HG03460 (cell line): ENCODE data around the gene MR1.

Experiments
- ATAC-seq: cut with Tn5 transposase; IDR thresholded peaks from one replicate; pipeline ENCODE4 v1.9.1; 2021; ENCODE audit not compliant: unreplicated experiment

The MR1 gene

DNA sequence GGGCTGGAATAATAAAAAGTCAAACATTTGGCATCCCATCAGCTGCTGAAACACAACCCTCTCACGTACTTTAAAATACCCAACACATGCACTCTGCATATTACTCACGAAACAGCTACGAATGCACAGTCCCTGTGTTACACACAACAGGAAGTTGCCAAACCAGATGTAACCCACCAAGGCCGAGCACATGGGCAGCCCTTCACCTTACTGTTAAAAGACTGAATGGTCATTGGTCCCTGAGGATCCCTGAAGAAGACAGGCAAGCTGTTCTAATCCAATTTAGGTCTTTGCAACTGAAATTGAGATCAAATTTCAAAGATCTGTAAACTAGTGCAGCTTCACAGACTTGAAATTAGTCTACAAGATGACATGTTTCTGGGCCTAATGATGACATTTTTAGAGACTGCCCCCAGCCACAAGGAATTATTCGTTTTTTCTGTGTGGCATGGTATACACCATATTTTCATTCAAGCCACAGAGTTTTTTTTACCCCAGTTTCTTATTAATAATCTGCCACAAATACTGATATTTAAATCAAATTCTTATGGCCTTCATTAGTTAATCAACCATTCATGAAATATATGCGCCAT, 29.1 kb downstream of the MR1 start:
- peak; percentile 65 for ATAC-seq

DNA sequence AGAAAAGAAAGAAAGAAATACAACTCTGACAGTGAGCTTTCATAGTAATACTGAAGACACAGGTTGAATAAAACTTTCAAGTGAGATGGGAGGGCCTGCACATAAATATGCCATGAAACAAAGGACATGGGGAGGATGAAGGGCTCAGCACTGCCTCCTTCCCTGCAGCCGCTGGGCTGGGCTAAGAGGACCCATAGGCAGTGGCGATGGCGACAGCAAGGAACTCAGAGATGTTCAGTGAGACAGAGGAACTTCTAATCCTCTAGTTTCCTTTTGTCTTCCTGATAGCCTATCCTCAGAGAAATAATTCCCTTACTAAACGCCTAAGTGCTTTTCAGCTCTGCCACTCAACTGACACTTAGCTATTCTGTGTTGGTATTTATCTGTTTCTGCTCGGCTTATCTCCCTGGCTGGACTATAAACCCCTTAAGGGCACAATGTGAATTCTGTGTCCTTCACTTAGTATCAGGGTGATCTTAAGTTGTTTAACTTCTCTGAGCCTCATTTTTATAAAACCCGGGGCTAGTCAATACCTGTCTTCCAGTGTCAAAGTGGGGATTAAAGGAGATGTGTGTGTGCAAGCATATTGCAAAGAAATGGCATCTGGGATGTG, 30.3 kb downstream of the MR1 start:
- ATAC-seq, result no peak

DNA sequence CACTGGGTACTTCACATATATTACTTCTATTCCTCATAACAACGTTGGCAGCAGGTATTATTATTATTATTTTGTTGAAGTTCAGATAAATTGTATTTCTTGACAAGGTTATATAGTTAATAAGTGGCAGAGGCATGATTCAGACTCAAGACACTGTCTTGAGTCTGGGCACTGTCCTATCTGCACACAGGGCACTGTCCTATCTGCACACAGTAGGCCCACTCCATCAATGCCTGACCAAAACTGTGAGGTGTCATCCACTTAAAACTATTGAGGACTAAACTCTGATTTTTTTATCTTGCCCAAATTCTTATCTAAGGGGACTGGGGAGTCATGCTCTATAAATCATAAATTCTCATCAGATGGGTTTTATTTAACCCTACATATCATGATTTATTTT, 30.9 kb downstream of the MR1 start:
- no peak for ATAC-seq

DNA sequence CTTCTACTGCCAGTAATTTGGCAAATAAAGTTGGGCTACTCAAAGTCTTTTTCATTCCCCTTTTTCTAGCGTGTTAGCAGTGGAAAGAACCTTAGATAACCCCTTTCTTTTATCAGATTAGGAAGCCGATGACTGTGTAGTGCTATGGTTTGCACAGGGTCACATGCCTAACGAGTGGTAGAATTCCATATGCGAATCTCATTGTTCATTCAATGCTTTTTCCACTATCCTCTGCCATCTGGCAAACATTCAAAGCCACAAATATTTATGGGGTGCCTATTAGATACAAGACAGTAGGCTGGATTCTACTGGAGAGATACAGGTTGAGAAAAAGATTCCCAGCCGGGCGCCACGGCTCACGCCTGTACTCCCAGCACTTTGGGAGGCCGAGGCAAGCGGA, 39.9 kb downstream of the MR1 start:
- no peak for ATAC-seq

DNA sequence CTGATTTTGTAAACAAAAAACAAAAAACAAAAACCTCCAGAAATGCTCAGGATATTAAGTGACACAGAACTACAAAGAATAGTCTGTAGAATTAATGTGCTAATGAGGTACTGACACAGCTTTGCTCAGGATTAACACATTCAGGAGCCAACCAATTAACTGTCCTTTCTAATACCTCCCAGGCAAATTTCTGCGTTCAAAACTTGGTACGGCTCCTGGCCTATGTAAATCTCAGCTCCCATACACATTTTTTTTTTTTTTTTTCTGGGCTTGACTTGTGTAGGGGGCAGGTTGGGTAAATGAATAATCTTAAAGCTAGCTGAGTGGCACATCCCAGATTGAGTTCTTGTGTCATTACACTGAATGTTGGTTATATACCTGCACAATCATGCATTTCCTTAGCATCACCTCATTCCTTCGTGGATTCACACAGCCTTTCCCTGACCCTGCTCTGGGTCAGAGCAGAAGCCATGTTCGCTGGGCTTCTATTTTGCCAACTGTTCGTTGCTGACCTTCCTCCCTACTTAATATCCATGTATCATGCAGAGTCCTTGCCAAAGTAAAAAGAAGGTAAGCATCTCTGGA, 42.1 kb downstream of the MR1 start:
- no peak for ATAC-seq

DNA sequence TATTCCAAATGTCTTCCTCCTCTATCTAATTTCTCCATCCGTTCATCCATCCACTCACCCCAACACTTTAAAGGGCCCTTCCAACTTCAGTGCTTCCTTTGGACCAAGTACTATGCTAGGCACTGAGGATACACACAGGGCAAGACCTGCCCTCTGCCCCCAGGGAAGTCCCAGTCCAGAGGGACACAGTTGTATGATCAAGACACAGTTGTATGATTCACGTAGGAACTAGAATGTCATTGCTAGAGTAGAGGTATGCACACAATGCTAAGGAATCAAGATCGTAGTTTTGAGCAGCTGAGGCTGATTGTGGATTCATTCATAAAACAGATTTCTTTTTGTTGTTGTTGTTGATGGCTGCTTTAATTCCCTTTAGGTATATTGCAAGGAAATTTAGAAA, 43.1 kb downstream of the MR1 start:
- ATAC-seq, result no peak

DNA sequence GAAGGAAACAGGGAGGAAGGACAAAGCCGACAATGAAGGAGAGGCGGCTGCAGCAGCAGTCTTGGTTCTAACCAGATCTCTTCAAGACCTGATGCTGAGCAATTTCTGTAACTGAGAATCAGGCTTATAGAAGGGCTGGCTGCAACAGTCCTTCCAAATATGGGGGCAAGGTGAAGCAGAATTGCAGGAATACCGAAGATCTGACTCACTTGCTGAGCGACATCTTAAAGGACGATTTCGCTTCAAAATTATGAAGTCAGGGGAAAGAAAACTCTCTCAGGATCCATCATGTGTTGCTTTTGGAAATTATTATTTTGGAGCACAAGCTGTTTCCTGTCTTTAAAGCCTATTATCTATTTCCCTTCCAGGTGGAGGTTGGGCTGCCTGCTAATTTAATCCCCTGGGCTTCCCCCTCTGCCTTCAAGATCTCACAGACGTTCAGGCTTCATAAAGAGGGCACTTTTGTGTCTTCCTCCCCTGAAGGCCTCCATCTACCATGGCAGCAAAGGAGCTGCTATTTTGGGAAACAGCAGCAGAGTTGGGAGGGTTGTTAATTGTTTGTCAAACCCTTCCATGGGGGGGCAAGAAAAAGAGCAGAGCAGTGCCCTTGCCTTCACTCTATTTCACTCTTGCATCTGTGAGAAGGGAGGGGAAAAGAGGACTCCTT, 43.9 kb downstream of the MR1 start:
- no peak for ATAC-seq

DNA sequence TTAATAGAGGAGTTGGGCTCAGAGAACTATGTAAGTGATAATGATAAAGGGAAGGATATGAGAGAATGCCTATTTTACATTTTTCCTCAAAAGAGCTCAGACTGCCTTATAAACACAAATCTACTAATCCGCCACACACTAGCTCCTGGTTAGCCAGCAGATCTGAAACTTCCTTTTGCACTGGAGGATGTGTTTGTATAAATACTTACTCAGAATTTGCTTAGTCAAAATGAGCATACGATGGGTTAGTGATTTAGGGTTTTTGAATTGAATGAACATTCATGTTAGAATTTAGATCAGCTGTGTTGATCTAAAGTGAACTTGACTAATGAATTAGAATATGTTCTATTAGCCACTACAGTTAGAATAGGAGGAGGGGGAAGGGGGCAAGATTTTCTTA, 45.6 kb downstream of the MR1 start:
- ATAC-seq, result no peak

DNA sequence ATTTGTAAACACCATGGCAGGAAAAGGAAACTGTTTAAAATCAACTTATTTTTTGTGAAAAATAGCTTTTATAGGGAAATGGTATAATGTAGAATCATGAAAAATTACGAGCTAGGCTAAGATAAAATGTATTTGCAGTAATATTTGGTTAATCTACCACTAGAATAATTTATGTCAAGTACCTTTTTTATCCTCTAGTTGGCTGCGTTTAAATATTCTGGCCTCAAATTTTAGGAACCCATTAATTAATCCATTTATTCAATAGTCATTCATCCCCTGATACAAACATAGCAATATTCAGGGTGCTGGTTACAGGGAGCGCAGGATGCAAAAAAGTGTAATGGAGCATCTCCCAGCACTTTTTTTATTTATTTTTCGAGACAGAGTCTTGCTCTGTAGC, 46.1 kb downstream of the MR1 start:
- ATAC-seq, result no peak

DNA sequence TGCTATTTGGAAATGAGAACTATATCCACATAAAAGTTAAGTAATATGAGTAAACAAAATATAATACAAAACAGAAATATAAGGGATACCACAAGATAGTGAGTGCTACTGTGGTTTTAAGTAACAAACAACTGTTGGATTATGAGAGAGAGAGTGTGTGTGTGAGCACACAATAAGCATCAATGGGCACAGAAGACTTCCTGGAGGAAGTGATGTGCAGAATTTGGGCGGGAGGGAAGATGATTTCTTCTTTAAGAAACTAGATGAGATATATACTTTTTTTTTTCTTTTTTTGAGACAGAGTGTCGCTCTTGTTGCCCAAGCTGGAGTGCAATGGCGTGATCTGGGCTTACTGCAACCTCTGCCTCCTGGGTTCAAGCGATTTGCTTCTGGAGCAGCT, 46.8 kb downstream of the MR1 start:
- no peak for ATAC-seq

DNA sequence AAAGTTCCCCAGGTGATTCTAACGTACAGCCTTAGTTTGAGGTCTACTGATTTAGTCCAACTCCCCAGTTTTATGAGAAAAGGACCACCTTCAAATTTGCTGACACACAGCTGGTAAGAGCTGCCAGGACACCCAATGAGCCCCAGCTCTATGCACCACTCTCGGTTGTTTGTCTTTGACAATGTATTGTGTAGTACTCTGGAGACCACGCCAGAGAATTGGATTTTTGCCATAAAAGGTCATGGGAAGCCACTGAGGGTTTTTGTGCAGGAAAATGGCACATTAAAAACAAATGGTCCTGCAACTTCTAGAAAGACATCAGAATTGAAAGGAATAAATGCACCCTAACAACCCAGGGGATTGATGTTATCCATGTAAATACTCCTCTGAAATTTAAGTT, 47.6 kb downstream of the MR1 start:
- no peak for ATAC-seq

DNA sequence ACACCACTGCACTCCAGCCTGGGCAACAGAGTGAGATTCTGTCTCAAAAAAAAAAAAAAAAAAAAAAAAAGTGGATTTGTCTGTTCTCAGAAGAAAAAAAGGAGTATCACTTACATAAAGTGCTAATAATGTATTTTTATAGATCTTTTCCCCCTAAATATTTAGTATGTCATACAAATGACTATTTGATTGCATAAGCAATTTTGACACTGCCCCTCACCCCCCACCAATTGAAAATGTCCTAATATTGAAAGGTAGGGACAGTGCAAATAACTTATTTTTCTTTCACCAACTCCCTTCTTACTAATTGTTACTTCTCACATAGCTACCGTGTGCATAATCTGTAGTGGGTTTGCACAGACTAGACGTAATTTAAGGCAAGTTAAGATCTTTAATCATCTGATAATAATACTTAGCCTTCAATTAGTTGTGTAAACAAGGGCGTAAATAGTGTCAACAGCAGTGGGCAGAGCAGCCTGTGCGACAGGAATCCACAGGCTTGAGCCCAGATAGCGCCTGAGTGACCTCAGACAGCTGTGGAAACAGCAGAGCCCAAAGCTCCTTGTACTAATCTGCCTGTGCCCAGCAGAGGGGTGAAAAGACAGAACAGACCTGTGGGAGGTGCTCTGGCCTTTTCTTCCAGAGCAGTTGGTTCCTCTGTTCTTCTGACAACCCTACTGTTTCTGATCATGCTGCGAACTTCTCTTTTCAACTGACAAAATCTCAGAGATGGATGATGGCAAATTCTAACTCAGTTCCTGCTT, 50.2 kb downstream of the MR1 start:
- ATAC-seq, result peak; percentile 39

DNA sequence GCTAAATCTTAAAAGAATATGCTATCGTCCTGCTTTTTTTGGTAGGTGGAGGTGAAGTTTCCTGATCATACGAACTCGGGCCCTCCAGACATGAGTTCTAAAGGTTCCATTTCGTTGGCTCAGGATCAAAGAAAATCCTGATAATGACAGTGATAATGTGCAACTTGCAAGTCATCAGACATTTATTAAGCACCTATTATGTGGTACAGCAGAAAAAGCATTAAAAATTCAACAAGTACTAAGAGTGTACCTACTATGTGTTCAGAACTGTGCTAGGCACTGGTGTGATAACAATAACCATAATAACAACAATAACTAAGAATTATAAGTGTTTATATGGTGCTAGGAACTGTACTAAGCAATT, 50.8 kb downstream of the MR1 start:
- ATAC-seq, result no peak

DNA sequence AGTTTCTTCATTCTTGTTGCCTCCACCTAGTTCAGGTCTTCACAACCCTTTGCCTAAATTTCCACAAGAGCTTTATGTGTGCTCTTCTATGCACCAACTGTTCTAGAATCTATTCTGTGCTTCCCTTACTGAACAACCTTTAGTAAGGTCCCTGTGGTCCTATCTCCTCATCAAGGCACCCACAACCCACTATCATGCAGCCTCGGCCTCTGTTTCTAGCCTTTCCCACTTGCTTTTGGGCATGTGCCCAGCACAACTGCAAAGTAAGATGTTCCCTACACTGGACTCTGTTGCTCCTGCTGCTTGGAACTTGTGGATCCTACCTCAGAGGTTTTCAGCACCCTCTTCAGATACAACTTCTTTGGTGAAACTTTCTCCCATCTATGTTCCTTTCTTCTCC, 52.3 kb downstream of the MR1 start:
- ATAC-seq, result no peak

DNA sequence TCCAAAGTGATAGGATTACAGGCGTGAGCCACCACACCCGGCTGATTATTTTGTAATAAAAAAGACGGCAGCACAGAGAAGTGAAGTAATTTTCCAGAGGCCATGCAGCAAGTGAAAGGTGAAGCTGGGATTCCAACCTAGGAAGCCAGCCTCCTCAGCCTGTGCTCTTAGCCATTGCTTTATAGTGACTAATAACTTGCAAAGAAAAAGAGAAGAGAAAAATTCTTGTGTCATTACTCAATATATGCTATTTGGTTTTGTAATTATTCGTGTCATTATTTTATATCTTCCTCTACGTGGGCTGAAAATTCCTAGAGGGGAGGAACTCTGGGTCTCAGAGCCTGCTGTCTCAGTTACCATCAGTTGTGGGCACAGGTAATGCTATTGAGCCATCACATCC, 53.1 kb downstream of the MR1 start:
- no peak for ATAC-seq

DNA sequence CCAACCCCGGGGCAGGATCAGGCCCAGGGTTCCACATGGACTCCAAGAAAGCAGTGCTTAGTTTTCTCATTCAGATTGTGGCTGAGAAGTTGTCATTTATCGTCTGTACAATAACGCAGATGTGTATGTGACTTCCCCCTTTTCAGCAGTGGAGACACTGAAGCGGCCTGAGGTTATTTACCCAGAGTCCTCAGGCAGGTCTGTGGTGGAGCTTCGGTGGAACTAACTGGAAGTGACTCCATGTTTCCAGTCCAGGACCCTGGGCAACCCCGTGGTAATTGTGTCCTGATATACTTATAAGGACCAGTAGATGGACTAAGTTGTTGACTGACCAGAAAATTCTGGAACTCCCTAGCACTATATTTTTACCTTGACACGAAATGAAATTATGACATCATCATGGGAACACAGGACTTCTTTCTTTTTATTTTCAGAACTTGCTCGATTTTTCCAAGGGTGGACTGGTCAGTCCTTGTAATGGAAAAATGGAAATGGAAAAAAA, 53.7 kb downstream of the MR1 start:
- no peak for ATAC-seq

DNA sequence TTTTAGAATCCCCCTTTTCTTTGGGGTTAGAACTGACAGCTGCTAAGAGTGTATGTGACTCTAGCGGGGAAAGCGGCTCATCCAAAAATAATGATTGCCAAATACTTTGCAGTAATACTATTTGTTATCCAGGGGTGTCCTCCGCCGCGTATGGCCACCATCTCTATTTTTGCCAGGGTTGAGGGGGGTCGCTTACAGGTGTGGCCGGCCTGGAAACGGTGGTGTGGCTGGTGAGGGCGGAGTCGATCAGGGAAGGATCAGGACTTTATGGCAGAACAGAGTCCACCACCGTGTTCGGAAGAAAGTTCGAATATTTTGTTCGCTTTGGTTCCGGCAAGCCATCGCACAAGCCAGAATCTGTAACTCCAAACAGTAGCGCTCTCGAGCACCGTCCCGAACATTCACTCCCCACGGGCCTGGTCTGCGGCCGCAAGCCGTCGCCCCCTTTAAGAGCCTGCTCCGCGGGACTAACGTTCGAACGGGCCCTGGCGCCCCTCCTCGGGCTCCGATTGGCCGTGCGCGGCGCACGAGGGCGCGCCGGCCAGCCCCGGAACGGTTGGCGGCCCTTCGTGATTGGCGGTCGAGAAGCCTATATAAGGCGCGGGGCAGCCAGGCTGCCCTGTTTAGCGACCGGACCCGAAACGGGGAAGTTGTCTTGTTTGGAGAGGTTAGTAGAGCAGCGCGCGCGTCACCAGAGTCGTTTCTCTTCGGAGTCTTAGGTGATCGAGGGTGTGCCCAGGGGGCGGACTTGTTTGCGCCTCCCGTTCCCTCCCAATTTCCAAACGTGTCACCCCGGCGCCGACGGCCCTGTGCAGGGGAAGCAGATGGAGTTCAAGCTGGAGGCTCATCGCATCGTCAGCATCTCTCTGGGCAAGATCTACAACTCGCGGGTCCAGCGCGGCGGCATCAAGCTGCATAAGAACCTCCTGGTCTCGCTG, 54.6 kb downstream of the MR1 start, which contains the start of gene IER5:
Gene IER5, plus strand, starts transcription at position 622 of the 938 bp plus-strand sequence. Its CDS starts 203 bp downstream, at position 825.
- ATAC-seq, result peak; percentile 57

DNA sequence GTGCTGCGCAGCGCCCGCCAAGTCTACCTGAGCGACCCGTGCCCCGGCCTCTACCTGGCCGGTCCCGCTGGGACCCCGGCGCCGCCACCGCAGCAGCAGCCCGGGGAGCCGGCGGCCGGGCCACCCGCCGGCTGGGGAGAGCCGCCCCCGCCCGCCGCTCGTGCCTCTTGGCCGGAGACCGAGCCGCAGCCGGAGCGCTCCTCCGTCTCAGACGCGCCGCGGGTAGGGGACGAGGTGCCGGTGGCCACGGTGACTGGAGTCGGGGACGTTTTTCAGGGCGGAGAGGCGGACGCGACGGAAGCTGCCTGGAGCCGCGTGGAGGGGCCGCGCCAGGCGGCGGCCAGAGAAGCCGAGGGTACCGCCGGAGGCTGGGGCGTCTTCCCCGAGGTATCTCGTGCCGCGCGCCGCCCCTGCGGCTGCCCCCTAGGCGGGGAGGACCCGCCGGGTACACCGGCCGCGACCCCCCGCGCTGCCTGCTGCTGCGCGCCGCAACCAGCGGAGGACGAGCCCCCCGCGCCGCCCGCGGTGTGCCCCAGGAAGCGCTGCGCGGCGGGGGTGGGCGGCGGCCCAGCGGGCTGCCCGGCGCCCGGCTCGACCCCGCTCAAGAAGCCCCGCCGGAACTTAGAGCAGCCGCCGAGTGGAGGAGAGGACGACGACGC, 55.4 kb downstream of the MR1 start:
- peak; percentile 4 for ATAC-seq

DNA sequence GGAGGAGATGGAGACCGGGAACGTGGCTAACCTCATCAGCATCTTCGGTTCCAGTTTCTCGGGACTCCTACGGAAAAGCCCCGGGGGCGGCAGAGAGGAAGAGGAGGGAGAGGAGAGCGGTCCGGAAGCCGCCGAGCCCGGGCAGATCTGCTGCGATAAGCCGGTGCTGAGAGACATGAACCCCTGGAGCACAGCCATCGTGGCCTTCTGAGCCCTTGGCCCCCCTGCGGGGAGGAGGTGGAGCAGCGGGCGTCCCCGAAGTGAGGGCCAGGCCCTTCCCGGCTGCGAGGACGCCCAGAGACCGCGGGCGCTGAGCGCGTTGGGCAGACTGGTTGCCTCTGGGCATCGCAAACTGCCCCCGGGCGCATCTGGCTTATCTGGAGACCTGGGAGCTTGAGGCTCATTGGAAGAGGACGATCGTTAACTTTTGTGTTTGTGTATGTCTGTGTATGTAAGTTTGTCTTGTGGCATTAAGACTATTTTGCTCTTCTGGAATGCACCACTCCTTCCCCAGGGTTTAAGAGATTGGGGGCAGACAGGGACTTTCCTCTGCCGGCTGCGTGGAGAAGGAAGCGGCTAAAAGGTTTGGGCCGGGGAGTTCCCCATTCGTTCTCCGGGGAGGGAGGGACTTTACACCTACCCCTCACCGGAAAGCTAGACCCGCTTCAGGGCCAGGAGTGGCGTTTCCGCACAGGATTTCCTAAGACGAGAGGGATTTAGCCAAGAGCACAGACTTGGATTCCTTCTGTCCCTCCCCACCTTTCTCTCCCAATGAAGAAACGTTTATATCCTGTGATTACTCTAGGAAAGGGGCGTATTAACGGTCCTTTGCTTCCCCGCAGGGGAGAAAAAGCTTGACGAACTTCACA, 56.1 kb downstream of the MR1 start:
- ATAC-seq, result peak; percentile 43
